ENCODE measurements around the gene NUB1. TPM values are rescaled to one million over a fixed set of nuclear protein-coding genes. Genes with fewer than 3 reads are reported as not detected.

NUB1 gene
- total and polyA plus RNA-seq, 11 donors, result 22.6 to 56.3 (median 39.4) TPM

DNA sequence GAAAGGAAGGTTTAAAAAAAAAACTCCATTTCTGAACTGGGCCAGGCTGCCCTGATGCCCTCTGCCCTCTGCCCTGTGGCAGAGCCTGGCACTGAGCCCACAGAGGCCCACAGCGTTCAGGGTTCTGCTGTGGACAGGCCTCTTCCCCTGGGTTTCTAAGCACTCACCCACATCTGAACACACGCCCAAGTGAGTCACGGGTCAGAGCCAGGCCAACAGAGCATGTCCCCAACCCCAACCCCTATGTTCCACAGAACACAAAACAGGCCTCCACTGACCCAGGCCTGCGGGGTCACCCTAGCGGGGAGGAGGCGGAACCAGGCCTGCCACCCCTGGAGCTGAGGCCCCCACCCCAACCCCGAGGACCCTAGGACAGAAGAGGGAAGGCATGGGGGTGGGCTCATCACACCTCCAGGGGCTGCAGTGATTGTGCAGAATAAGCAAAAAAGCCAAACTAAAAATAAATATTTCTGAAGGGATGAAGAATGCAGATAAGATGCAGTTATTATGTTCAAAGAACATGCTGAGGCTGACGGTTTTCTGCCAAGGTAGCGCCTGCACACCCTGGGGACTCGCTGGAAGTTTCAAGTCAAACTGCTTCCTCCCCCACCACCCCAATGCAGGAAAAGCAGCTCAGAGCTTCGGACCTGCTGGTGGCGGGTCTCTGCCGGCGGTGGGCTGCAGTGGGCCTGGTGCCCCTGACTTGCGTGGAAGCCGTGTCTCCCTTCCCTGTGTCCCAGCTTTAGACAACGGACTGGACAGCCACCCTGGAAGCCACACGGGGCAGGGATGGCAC, 62.8 kb downstream of the NUB1 start:
- DNase-seq, result no peak
- no peak overlapping the region for H3K4me3 ChIP-seq
- H3K27me3 ChIP-seq, result peaks cover 4 to 30% (median 13%) of the 10 kb centered on the region in 9 donors
- no peaks in the 10 kb centered on the region for H3K9me3 ChIP-seq
- intact Hi-C loops (cut with DNase I), result no loop called here
- 68 to 79% (median 72%) methylated on average over 18 of the region's 18 CpGs for WGBS, 4 donors
- peak overlapping the region in 1 of 12 donors; percentile 17 for H3K27ac ChIP-seq
- no peaks in the 10 kb centered on the region for H3K36me3 ChIP-seq
- TF ChIP-seq, protein P1, sequence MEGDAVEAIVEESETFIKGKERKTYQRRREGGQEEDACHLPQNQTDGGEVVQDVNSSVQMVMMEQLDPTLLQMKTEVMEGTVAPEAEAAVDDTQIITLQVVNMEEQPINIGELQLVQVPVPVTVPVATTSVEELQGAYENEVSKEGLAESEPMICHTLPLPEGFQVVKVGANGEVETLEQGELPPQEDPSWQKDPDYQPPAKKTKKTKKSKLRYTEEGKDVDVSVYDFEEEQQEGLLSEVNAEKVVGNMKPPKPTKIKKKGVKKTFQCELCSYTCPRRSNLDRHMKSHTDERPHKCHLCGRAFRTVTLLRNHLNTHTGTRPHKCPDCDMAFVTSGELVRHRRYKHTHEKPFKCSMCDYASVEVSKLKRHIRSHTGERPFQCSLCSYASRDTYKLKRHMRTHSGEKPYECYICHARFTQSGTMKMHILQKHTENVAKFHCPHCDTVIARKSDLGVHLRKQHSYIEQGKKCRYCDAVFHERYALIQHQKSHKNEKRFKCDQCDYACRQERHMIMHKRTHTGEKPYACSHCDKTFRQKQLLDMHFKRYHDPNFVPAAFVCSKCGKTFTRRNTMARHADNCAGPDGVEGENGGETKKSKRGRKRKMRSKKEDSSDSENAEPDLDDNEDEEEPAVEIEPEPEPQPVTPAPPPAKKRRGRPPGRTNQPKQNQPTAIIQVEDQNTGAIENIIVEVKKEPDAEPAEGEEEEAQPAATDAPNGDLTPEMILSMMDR (IDR thresholded peaks at IDR 0.05), result no peak
- no peak for TF ChIP-seq POLR2A (IDR thresholded peaks at IDR 0.05)
- peaks cover 0 to 28% (median 2%) of the 10 kb centered on the region in 12 donors for H3K4me1 ChIP-seq
- peak in 3 of 4 donors; percentile 11 to 63 (median 56) for ATAC-seq

DNA sequence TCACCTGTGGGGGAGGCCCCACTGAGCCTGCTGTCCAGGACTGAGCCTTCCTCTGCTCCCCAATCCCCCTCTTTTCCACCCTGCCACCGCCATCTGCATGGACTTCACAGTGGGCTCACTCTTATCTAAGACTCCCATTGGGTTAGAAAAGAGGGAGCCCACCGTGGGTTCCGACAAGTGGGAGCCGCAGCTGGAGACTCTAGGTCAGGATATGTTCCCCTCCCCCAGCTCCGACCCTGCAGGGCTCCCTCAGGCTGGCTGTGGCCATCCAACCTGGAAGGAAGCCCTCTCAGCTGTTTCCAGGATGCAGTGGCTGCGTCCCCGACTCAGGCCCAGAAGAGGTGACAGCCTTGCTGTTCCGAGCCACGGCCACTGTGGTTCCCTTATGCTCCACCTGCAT, 63.4 kb downstream of the NUB1 start:
- Histone ChIP-seq H3K27me3 (peaks cover 10 to 36% (median 19%) of the 10 kb centered on the region in 9 donors), H3K36me3 (no peaks in the 10 kb centered on the region), H3K27ac (peak overlapping the region in 1 of 12 donors; percentile 17), H3K4me1 (peaks cover 0 to 34% (median 9%) of the 10 kb centered on the region in 12 donors), H3K4me3 (no peak overlapping the region), H3K9me3 (no peaks in the 10 kb centered on the region)
- ATAC-seq (no peak), DNase-seq (no peak)
- intact Hi-C loops (cut with DNase I), result no loop called here
- WGBS, 4 donors, result 43 to 72% (median 69%) methylated on average over 9 of the region's 9 CpGs
- TF ChIP-seq, protein P1 (IDR thresholded peaks at IDR 0.05), result no peak
- no peak for TF ChIP-seq POLR2A (IDR thresholded peaks at IDR 0.05)

DNA sequence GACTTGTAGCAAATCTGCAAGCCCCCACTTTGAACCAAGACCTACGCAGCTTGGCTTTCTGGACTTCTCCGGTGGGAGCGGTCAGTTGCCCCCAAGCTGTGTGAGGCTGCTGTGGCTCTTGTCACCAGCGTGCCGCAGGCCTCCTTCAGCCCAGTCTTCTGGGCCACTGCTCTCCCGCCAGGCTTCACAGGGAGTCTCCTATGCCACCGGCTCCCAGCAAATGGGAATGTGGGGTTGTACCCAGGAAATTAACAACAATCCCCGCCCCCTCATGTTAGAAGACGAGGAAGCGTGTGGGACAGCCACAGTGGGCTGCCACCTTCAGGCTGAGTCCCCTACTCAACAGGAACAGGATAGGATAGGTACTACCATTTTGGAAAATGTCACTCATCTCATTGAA, 64.0 kb downstream of the NUB1 start:
- no peaks in the 10 kb centered on the region for H3K36me3 ChIP-seq
- no peak for TF ChIP-seq POLR2A (IDR thresholded peaks at IDR 0.05)
- TF ChIP-seq, protein P1 (IDR thresholded peaks at IDR 0.05), result no peak
- no peak overlapping the region for H3K4me3 ChIP-seq
- H3K9me3 ChIP-seq, result no peaks in the 10 kb centered on the region
- H3K27ac ChIP-seq, result peak overlapping the region in 1 of 12 donors; percentile 17
- peaks cover 0 to 39% (median 14%) of the 10 kb centered on the region in 12 donors for H3K4me1 ChIP-seq
- ATAC-seq (no peak), DNase-seq (no peak)
- intact Hi-C loops (cut with DNase I), result no loop called here
- H3K27me3 ChIP-seq, result peaks cover 14 to 41% (median 25%) of the 10 kb centered on the region in 9 donors
- 86 to 96% (median 91%) methylated on average over 9 to 10 of the region's 10 CpGs for WGBS, 4 donors

DNA sequence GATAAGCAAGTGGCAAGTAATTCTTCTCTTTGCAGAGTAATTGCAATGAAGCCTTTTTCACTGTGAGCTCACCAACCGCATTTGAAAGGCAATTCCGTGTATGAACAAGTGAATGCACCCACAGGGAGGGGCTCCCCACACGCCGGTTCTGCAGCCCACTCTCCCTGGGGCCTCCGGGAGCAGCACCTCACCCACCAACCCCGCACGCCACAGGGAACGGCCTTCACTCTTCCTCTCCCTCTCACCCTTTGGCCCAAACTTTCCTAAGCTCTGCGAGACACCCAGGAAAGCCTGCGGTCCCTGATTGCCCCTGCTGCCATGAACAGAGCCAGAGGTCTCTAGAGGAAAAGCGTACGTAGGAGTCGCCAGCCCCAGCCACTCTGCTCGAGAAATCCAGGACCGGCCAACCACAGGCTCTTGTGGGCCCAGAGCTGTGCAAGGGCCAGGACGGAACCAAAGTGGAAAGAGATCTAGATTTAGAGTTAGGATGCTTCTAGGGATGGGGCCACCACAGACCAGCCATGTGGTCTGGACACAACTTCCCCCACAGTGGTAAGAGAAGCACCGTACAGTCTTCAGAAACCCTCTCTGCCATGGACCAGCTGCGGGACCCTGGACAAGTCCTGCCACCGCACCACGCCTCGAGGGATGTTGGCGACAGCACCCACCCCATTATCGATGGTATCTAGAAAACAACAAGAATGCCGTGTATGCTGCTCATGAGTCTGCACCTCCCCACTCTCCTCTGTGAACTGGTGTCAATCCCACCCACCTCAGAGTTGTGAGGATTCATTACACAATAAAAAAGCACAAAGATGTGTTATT, 64.7 kb downstream of the NUB1 start:
- no peaks in the 10 kb centered on the region for H3K9me3 ChIP-seq
- intact Hi-C loops (cut with DNase I), result no loop called here
- WGBS, 4 donors, result 91 to 92% (median 92%) methylated on average over 24 of the region's 24 CpGs
- no peak for DNase-seq
- peaks cover 0 to 41% (median 14%) of the 10 kb centered on the region in 12 donors for H3K4me1 ChIP-seq
- peaks cover 18 to 48% (median 26%) of the 10 kb centered on the region in 9 donors for H3K27me3 ChIP-seq
- H3K4me3 ChIP-seq, result no peak overlapping the region
- no peak overlapping the region for H3K27ac ChIP-seq
- H3K36me3 ChIP-seq, result no peaks in the 10 kb centered on the region
- ATAC-seq, result no peak
- TF ChIP-seq, protein P1 (IDR thresholded peaks at IDR 0.05), result no peak
- TF ChIP-seq POLR2A (IDR thresholded peaks at IDR 0.05), result no peak

Data from heart left ventricle (tissue), 16 donors.